GM12878 (cell line): ENCODE measurements around the gene DOCK9. TPM values are rescaled to one million over a fixed set of nuclear protein-coding genes. Genes with fewer than 3 reads are reported as not detected.

Source experiments
- ATAC-seq: fragments of 200-7000 bp; cut with Tn5 transposase; 3 replicates; pipeline ENCODE4 v1.9.1; 2020; ENCODE audit warnings: mild to moderate bottlenecking, moderate library complexity
- BruUV-seq: library from RNA; stranded (reverse); fragments of 400-500 nt; replicated peaks from 2 replicates; lab custom pipeline; 2021; lab: Mats Ljungman, UMichigan
- CTCF ChIA-PET: fragments of 300-600 bp; sonication (Branson Sonifier 250); formaldehyde crosslinking; extraction: SDS; loops from one replicate; lab custom pipeline; 2021; ENCODE audit warnings: inconsistent platforms; lab: Yijun Ruan, JAX
- POLR2A ChIA-PET: fragments of 350-600 bp; formaldehyde crosslinking; extraction: SDS; loops from one replicate; lab custom pipeline; 2021; ENCODE audit warnings: inconsistent platforms; lab: Charles Lee
- RAD21 ChIA-PET: fragments of 300-600 bp; sonication (Branson Sonifier 250); formaldehyde crosslinking; loops from one replicate; lab custom pipeline; 2023; ENCODE audit warnings: antibody characterized with exemption; ENCODE audit not compliant: unreplicated experiment; lab: Charles Lee
- SMC1A ChIA-PET: fragments of 300-600 bp; sonication (Branson Sonifier 250); formaldehyde crosslinking; loops from one replicate; lab custom pipeline; 2023; ENCODE audit not compliant: unreplicated experiment, uncharacterized antibody; lab: Charles Lee
- DNase-seq: peaks from one replicate; pipeline ENCODE4 v3.0.0-alpha.2; 2011; ENCODE audit warnings: low read depth, low spot score
- FAIRE-seq: peaks from 3 replicates; lab custom pipeline; 2011; peaks lifted over from hg19 to GRCh38; lab: Jason Lieb, UNC
- H2AFZ ChIP-seq: 2 replicates; pipeline ENCODE4 v1.6.0; 2011; ENCODE audit warnings: low read depth, low read length, control low read depth; ENCODE audit not compliant: control insufficient read depth
- H3K27ac ChIP-seq: 2 replicates; pipeline ENCODE4 v1.5.1; 2011; ENCODE audit warnings: control low read depth; ENCODE audit not compliant: control insufficient read depth, insufficient read depth
- H3K27me3 ChIP-seq, 2 experiments: replicated peaks in 1 of 2; 2 replicates each; pipeline versions ENCODE4 v1.6.0 to v1.6.1; 2011; ENCODE audit warnings: low read length in 1 of 2; ENCODE audit not compliant: control insufficient read depth in 2 of 2, insufficient read depth in 2 of 2
- H3K36me3 ChIP-seq, 2 experiments: 2 replicates each; pipeline ENCODE4 v1.5.1; 2011; ENCODE audit warnings: low read length in 1 of 2; ENCODE audit not compliant: control insufficient read depth in 2 of 2, insufficient read depth in 2 of 2
- H3K4me1 ChIP-seq: 2 replicates; pipeline ENCODE4 v1.6.1; 2011; ENCODE audit warnings: mild to moderate bottlenecking, low read length, moderate library complexity, mixed read lengths; ENCODE audit not compliant: control insufficient read depth, insufficient read depth
- H3K4me2 ChIP-seq: 2 replicates; pipeline ENCODE4 v1.6.0; 2011; ENCODE audit warnings: control low read depth; ENCODE audit not compliant: control insufficient read depth, insufficient read depth
- H3K4me3 ChIP-seq: fragments of 200-600 bp; sonication (generic); 2 replicates; pipeline ENCODE4 v1.5.1; 2016
- H3K79me2 ChIP-seq: 2 replicates; pipeline ENCODE4 v1.6.0; 2011; ENCODE audit warnings: low read length; ENCODE audit not compliant: control insufficient read depth, insufficient read depth
- H3K9ac ChIP-seq: 2 replicates; pipeline ENCODE4 v1.8.0; 2011; ENCODE audit warnings: low read length, control low read depth, mixed read lengths; ENCODE audit not compliant: control insufficient read depth, insufficient read depth
- H3K9me3 ChIP-seq: replicated peaks from 3 replicates; pipeline ENCODE4 v1.5.1; 2011; ENCODE audit warnings: mild to moderate bottlenecking, low read length; ENCODE audit not compliant: control insufficient read depth, insufficient read depth
- H4K20me1 ChIP-seq: 2 replicates; pipeline ENCODE4 v1.6.0; 2011; ENCODE audit not compliant: control insufficient read depth, insufficient read depth
- ATF2 ChIP-seq: IDR thresholded peaks from 2 replicates; pipeline ENCODE4 v1.6.1; 2012; ENCODE audit warnings: low read length, inconsistent platforms
- CBFB ChIP-seq: IDR thresholded peaks from 2 replicates; pipeline ENCODE4 v1.6.1; 2016; ENCODE audit warnings: antibody characterized with exemption, low read depth
- IKZF1 ChIP-seq: fragments of 450-650 bp; conservative IDR thresholded peaks from 2 replicates; pipeline ENCODE4 v1.6.1; 2017; ENCODE audit warnings: antibody characterized with exemption, mild to moderate bottlenecking
- IRF5 ChIP-seq: fragments of 450-650 bp; IDR thresholded peaks from 2 replicates; pipeline ENCODE4 v1.6.1; 2017; ENCODE audit warnings: borderline replicate concordance
- ZNF622 ChIP-seq: fragments of 450-650 bp; IDR thresholded peaks from 2 replicates; pipeline ENCODE4 v1.6.1; 2017; ENCODE audit warnings: mild to moderate bottlenecking, inconsistent platforms
- WGBS: methylation state at CpG from one replicate; pipeline ENCODE4 v1.1.6; 2016; ENCODE audit warnings: low lambda C conversion rate; ENCODE audit not compliant: insufficient replicate concordance, insufficient coverage; ENCODE audit errors: missing lambda C conversion rate; 5-methylcytosine and 5-hydroxymethylcytosine counted together
- in situ Hi-C: fragments of 300-500 bp; cut with MboI; formaldehyde crosslinking; loops from 9 replicates; pipeline ENCODE4 v1.14.3; 2018; ENCODE audit warnings: mixed read lengths
- intact Hi-C: fragments of 100-400 bp; cut with micrococcal nuclease; formaldehyde crosslinking; loops from one replicate; pipeline ENCODE4 v1.14.2; 2022; ENCODE audit not compliant: unreplicated experiment
- polyA plus RNA-seq, 11 experiments: library from polyadenylated mRNA; depleted of rRNA in 4 of 11; unstranded in 6 of 11; stranded (reverse) in 5 of 11; fragments of >200 nt; fragmentation: Nextera tagmentation in 4 of 11; fragmentation: Illumina TruSeq in 1 of 11; extraction: Ambion mirVana in 4 of 11; extraction: Trizol in 1 of 11; gene quantifications; 1 replicate in 1 of 11; 2 replicates in 10 of 11; pipeline versions ENCODE4 v1.2.1 to v1.2.3, GENCODE V29; 2011 to 2016; ENCODE audit warnings: inconsistent platforms in 2 of 11, missing spikeins in 2 of 11, low read depth in 1 of 11
- total RNA-seq, 4 experiments: library from RNA; depleted of rRNA in 3 of 4; stranded (reverse); fragments of >200 nt in 3 of 4; fragmentation: Illumina TruSeq in 1 of 4; extraction: Trizol in 1 of 4; gene quantifications; 2 replicates each; pipeline versions ENCODE4 v1.2.1 to v1.2.3, GENCODE V29; 2013 to 2021
- TF ChIP-seq, protein P1 (sequence below): IDR thresholded peaks from 2 replicates; pipeline ENCODE4 v1.6.1; 2012; ENCODE audit warnings: mild to moderate bottlenecking, low read depth, low read length
- TF ChIP-seq, protein P2 (sequence below): fragments of 450-650 bp; formaldehyde crosslinking; IDR thresholded peaks from 2 replicates; pipeline ENCODE4 v1.4.0; 2020; ENCODE audit warnings: mild to moderate bottlenecking, moderate library complexity

The DOCK9 gene
- total and polyA plus RNA-seq, 10 of the 15 experiments (the other 5 are each of a cell fraction or from before 2014, with no cell fraction given), result 0.09 to 2.9 (median 0.74) TPM

- Histone ChIP-seq H3K79me2 (no peaks in the 10 kb centered on the region), H3K4me2 (no peak overlapping the region), H3K27me3 (no peaks in the 10 kb centered on the region), H3K9me3 (no peaks in the 10 kb centered on the region), H3K4me1 (no peaks in the 10 kb centered on the region), H3K9ac (no peak overlapping the region), H4K20me1 (no peaks in the 10 kb centered on the region), H3K27ac (no peak overlapping the region), H3K36me3 (no peaks in the 10 kb centered on the region), H3K4me3 (no peak overlapping the region), H2AFZ (no peak overlapping the region)
- ChIA-PET RAD21 (no interaction called here), POLR2A (no interaction called here), CTCF (interaction anchor here (1.9 kb wide), 1 partner anchor 14 kb away, joined by 4 read pairs; no protein-coding TSS in a partner anchor), SMC1A (no interaction called here)
- intact Hi-C loops, result no loop called here
- TF ChIP-seq, protein P1, sequence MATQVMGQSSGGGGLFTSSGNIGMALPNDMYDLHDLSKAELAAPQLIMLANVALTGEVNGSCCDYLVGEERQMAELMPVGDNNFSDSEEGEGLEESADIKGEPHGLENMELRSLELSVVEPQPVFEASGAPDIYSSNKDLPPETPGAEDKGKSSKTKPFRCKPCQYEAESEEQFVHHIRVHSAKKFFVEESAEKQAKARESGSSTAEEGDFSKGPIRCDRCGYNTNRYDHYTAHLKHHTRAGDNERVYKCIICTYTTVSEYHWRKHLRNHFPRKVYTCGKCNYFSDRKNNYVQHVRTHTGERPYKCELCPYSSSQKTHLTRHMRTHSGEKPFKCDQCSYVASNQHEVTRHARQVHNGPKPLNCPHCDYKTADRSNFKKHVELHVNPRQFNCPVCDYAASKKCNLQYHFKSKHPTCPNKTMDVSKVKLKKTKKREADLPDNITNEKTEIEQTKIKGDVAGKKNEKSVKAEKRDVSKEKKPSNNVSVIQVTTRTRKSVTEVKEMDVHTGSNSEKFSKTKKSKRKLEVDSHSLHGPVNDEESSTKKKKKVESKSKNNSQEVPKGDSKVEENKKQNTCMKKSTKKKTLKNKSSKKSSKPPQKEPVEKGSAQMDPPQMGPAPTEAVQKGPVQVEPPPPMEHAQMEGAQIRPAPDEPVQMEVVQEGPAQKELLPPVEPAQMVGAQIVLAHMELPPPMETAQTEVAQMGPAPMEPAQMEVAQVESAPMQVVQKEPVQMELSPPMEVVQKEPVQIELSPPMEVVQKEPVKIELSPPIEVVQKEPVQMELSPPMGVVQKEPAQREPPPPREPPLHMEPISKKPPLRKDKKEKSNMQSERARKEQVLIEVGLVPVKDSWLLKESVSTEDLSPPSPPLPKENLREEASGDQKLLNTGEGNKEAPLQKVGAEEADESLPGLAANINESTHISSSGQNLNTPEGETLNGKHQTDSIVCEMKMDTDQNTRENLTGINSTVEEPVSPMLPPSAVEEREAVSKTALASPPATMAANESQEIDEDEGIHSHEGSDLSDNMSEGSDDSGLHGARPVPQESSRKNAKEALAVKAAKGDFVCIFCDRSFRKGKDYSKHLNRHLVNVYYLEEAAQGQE, result no peak
- TF ChIP-seq, protein P2, sequence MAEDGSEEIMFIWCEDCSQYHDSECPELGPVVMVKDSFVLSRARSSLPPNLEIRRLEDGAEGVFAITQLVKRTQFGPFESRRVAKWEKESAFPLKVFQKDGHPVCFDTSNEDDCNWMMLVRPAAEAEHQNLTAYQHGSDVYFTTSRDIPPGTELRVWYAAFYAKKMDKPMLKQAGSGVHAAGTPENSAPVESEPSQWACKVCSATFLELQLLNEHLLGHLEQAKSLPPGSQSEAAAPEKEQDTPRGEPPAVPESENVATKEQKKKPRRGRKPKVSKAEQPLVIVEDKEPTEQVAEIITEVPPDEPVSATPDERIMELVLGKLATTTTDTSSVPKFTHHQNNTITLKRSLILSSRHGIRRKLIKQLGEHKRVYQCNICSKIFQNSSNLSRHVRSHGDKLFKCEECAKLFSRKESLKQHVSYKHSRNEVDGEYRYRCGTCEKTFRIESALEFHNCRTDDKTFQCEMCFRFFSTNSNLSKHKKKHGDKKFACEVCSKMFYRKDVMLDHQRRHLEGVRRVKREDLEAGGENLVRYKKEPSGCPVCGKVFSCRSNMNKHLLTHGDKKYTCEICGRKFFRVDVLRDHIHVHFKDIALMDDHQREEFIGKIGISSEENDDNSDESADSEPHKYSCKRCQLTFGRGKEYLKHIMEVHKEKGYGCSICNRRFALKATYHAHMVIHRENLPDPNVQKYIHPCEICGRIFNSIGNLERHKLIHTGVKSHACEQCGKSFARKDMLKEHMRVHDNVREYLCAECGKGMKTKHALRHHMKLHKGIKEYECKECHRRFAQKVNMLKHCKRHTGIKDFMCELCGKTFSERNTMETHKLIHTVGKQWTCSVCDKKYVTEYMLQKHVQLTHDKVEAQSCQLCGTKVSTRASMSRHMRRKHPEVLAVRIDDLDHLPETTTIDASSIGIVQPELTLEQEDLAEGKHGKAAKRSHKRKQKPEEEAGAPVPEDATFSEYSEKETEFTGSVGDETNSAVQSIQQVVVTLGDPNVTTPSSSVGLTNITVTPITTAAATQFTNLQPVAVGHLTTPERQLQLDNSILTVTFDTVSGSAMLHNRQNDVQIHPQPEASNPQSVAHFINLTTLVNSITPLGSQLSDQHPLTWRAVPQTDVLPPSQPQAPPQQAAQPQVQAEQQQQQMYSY (CRISPR knock-in tag), result no peak
- TF ChIP-seq IKZF1 (no peak), IRF5 (no peak), CBFB (no peak), ATF2 (peak; percentile 37; the same call in 1 of the 2 replicates), ZNF622 (no peak)
- in situ Hi-C loops, result no loop called here
- 0% methylated on average over 5 of the region's 5 CpGs for WGBS
- ATAC-seq, result no peak
- DNase-seq, result no peak
- BruUV-seq, result no TSS peak
- FAIRE-seq, result no peak
Measured at GRCh38 chr13:98921015-98921580, 56.8 kb downstream of the DOCK9 start.
